ENCODE measurements around the gene AASS. TPM values are rescaled to one million over a fixed set of nuclear protein-coding genes. Genes with fewer than 3 reads are reported as not detected.

The AASS gene
- total RNA-seq, 2 experiments from 2014 or later = not detected

DNA sequence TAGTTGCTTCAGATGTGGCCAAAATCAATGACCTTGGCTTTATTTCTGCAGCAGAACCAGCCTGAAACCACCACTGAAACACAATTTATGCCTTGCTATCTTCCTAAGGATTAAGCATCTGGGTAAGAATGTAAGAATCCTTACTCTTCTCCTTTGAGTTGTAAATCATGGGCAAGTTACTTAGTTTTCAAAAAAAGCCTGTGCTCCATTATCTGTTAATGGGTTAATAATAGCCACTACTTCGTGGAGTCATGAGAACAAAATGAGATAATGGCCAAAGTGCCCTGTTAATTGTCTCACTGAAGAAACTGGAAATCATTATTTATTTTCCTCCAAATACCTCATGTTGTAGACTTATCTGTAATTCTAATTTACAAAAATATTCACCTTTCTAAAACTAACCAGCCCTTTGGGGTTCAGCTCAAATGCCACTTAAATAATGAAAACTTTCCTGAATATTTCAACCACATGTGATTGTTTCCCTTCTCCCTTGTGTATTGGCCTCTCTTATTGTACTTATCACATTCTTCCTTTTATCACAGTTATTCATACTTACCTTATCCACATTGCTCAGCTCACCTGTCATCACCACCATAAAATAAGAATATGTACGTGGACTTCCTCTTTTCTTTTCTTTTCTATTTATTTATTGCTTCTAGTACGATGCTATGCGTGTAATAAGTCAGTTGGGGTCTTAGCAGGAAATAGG, 2.0 kb upstream of the AASS start:
- no peak overlapping the region for H2AFZ ChIP-seq (ENCODE audit: low read length)
- BruUV-seq (replicated peaks) = no TSS peak
- H3K4me3 ChIP-seq (ENCODE audit: low read depth, low read length, poor library complexity, severe bottlenecking) = no peak overlapping the region
- ChIA-PET CTCF (ENCODE audit: unreplicated experiment) (no interaction called here), POLR2A (no interaction called here)
- H3K9me2 ChIP-seq (ENCODE audit: insufficient read depth, low read length) = no peaks in the 10 kb centered on the region
- no peaks in the 10 kb centered on the region for H4K20me1 ChIP-seq (ENCODE audit: insufficient read depth, low read length)
- no peak overlapping the region for H3K27ac ChIP-seq (ENCODE audit: low read depth, low read length, poor library complexity, severe bottlenecking)
- no peaks in the 10 kb centered on the region for H3K9me3 ChIP-seq (ENCODE audit: low read length)
- DNase-seq (ENCODE audit: low spot score) = no peak
- TF ChIP-seq EZH2phosphoT487 (IDR thresholded peaks at IDR 0.05; ENCODE audit: borderline replicate concordance, low read depth, low read length) = no peak
- TF ChIP-seq, protein P1, sequence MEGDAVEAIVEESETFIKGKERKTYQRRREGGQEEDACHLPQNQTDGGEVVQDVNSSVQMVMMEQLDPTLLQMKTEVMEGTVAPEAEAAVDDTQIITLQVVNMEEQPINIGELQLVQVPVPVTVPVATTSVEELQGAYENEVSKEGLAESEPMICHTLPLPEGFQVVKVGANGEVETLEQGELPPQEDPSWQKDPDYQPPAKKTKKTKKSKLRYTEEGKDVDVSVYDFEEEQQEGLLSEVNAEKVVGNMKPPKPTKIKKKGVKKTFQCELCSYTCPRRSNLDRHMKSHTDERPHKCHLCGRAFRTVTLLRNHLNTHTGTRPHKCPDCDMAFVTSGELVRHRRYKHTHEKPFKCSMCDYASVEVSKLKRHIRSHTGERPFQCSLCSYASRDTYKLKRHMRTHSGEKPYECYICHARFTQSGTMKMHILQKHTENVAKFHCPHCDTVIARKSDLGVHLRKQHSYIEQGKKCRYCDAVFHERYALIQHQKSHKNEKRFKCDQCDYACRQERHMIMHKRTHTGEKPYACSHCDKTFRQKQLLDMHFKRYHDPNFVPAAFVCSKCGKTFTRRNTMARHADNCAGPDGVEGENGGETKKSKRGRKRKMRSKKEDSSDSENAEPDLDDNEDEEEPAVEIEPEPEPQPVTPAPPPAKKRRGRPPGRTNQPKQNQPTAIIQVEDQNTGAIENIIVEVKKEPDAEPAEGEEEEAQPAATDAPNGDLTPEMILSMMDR (conservative IDR thresholded peaks at IDR 0.05; ENCODE audit: low read length) = no peak
- H3K36me3 ChIP-seq (ENCODE audit: insufficient read depth, low read length) = no peaks in the 10 kb centered on the region
- no peaks in the 10 kb centered on the region for H3K4me1 ChIP-seq (ENCODE audit: insufficient read depth, low read length, poor library complexity, severe bottlenecking)
- H3K4me2 ChIP-seq (ENCODE audit: low read length) = no peak overlapping the region
- no peaks in the 10 kb centered on the region for H3K79me2 ChIP-seq (ENCODE audit: insufficient read depth, low read depth, low read length)
- intact Hi-C loops (cut with micrococcal nuclease; ENCODE audit: unreplicated experiment) = no loop called here

DNA sequence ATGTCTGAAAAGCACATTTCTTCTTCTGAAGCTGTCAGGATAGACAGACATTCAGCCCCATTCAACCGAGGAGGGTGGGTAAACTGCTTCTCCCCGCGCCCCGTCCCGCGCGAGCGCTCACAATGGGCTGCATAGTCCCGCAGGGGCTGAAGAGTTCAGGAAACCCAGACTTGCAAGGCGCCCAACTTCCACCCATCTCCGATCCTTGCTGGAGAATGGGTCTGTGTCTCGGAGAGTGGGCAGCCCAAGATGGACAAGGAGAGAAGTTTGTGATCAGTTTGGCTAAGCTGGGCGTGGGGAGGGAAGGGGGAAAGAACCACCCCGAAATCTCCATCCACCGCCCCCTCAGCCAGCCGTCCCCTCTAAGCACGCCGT, 686 bp downstream of the AASS start:
- no peak overlapping the region for H2AFZ ChIP-seq (ENCODE audit: low read length)
- BruUV-seq (replicated peaks) = no TSS peak
- DNase-seq (ENCODE audit: low spot score) = no peak
- H3K79me2 ChIP-seq (ENCODE audit: insufficient read depth, low read depth, low read length) = no peaks in the 10 kb centered on the region
- H3K27ac ChIP-seq (ENCODE audit: low read depth, low read length, poor library complexity, severe bottlenecking) = no peak overlapping the region
- no peaks in the 10 kb centered on the region for H3K9me2 ChIP-seq (ENCODE audit: insufficient read depth, low read length)
- POLR2A ChIA-PET = no interaction called here
- H3K4me1 ChIP-seq (ENCODE audit: insufficient read depth, low read length, poor library complexity, severe bottlenecking) = no peaks in the 10 kb centered on the region
- CTCF ChIA-PET (ENCODE audit: unreplicated experiment) = no interaction called here
- H3K4me2 ChIP-seq (ENCODE audit: low read length) = no peak overlapping the region
- TF ChIP-seq EZH2phosphoT487 (IDR thresholded peaks at IDR 0.05; ENCODE audit: borderline replicate concordance, low read depth, low read length) = no peak
- TF ChIP-seq, protein P1 (conservative IDR thresholded peaks at IDR 0.05; ENCODE audit: low read length) = no peak
- H4K20me1 ChIP-seq (ENCODE audit: insufficient read depth, low read length) = no peaks in the 10 kb centered on the region
- no peaks in the 10 kb centered on the region for H3K9me3 ChIP-seq (ENCODE audit: low read length)
- H3K36me3 ChIP-seq (ENCODE audit: insufficient read depth, low read length) = no peaks in the 10 kb centered on the region
- H3K4me3 ChIP-seq (ENCODE audit: low read depth, low read length, poor library complexity, severe bottlenecking) = no peak overlapping the region
- intact Hi-C loops (cut with micrococcal nuclease; ENCODE audit: unreplicated experiment) = no loop called here

DNA sequence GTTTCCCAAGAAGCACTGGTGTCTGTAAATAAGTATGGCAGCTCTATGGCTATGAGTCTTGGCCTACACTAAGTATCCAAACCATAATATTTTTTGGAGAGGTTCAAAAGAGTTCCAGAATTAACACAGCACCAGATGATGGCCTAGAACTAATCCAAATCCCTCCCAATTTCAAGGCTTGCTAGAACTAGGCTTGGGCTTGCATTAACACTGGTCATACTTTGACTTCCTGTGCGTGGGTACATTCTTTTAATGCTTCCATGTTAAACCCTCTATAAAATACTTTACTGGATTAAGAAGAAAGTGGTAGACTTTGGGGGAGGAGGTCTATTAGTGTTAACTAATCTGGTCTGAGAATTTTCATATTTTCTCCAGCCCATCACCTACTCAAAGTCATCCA, 3.1 kb downstream of the AASS start:
- no TSS peak for BruUV-seq (replicated peaks)
- Histone ChIP-seq H3K4me1 (ENCODE audit: insufficient read depth, low read length, poor library complexity, severe bottlenecking) (no peaks in the 10 kb centered on the region), H3K4me2 (ENCODE audit: low read length) (no peak overlapping the region), H2AFZ (ENCODE audit: low read length) (no peak overlapping the region), H3K79me2 (ENCODE audit: insufficient read depth, low read depth, low read length) (no peaks in the 10 kb centered on the region), H4K20me1 (ENCODE audit: insufficient read depth, low read length) (no peaks in the 10 kb centered on the region), H3K9me2 (ENCODE audit: insufficient read depth, low read length) (no peaks in the 10 kb centered on the region), H3K4me3 (ENCODE audit: low read depth, low read length, poor library complexity, severe bottlenecking) (no peak overlapping the region), H3K36me3 (ENCODE audit: insufficient read depth, low read length) (no peaks in the 10 kb centered on the region), H3K9me3 (ENCODE audit: low read length) (no peaks in the 10 kb centered on the region), H3K27ac (ENCODE audit: low read depth, low read length, poor library complexity, severe bottlenecking) (no peak overlapping the region)
- intact Hi-C loops (cut with micrococcal nuclease; ENCODE audit: unreplicated experiment) = no loop called here
- CTCF ChIA-PET (ENCODE audit: unreplicated experiment) = no interaction called here
- no peak for DNase-seq (ENCODE audit: low spot score)
- POLR2A ChIA-PET = no interaction called here
- TF ChIP-seq, protein P1 (conservative IDR thresholded peaks at IDR 0.05; ENCODE audit: low read length) = no peak
- TF ChIP-seq EZH2phosphoT487 (IDR thresholded peaks at IDR 0.05; ENCODE audit: borderline replicate concordance, low read depth, low read length) = no peak
